PC-3 (cell line): ENCODE results near the gene MEF2B. TPM values are rescaled to one million over a fixed set of nuclear protein-coding genes. Genes with fewer than 3 reads are reported as not detected.

Experiments used
- ATAC-seq: fragments of 200-7000 bp; cut with Tn5 transposase; 2 replicates; pipeline ENCODE4 v1.9.1; 2020; ENCODE audit warnings: mild to moderate bottlenecking, moderate library complexity
- BruUV-seq: library from RNA; stranded (reverse); fragments of 400-500 nt; replicated peaks from 2 replicates; lab custom pipeline; 2021; lab: Mats Ljungman, UMichigan
- CTCF ChIA-PET: fragments of 300-600 bp; sonication (Branson Sonifier 250); formaldehyde crosslinking; loops from one replicate; lab custom pipeline; 2022; ENCODE audit warnings: antibody characterized with exemption; lab: Charles Lee
- POLR2A ChIA-PET: fragments of 300-600 bp; sonication (Branson Sonifier 250); formaldehyde crosslinking; loops from one replicate; lab custom pipeline; 2022; ENCODE audit warnings: antibody characterized with exemption; ENCODE audit not compliant: unreplicated experiment; lab: Charles Lee
- DNase-seq: peaks from one replicate; pipeline ENCODE4 v3.0.0-alpha.2; 2015
- H2AFZ ChIP-seq: fragments of 300-600 bp; sonication (generic); 2 replicates; pipeline ENCODE4 v1.6.0; 2016; ENCODE audit warnings: antibody characterized with exemption, low read length
- H3F3A ChIP-seq: fragments of 300-600 bp; sonication (generic); one replicate; pipeline ENCODE4 v1.6.0; 2017; ENCODE audit warnings: antibody characterized with exemption, low read length, control low read depth, mild to moderate bottlenecking; ENCODE audit not compliant: unreplicated experiment
- H3K27ac ChIP-seq: fragments of 300-600 bp; sonication (generic); 2 replicates; pipeline ENCODE4 v1.5.1; 2016; ENCODE audit warnings: mild to moderate bottlenecking, low read length
- H3K27me3 ChIP-seq: fragments of 300-600 bp; sonication (generic); 2 replicates; pipeline ENCODE4 v1.6.1; 2016; ENCODE audit warnings: low read length, mixed read lengths
- H3K36me3 ChIP-seq: fragments of 300-600 bp; sonication (generic); 2 replicates; pipeline ENCODE4 v1.6.1; 2016; ENCODE audit warnings: low read depth, mixed run types, low read length, mixed read lengths
- H3K4me1 ChIP-seq: fragments of 300-600 bp; sonication (generic); 2 replicates; pipeline ENCODE4 v1.5.1; 2016; ENCODE audit warnings: low read length; ENCODE audit not compliant: insufficient read depth
- H3K4me2 ChIP-seq: fragments of 300-600 bp; sonication (generic); 2 replicates; pipeline ENCODE4 v1.6.0; 2016; ENCODE audit warnings: low read length
- H3K4me3 ChIP-seq: fragments of 300-600 bp; sonication (generic); 2 replicates; pipeline ENCODE4 v1.5.1; 2016; ENCODE audit warnings: mild to moderate bottlenecking, low read length, mixed read lengths
- H3K79me2 ChIP-seq: fragments of 300-600 bp; sonication (generic); 2 replicates; pipeline ENCODE4 v1.6.1; 2017; ENCODE audit warnings: low read length, mixed read lengths
- H3K9ac ChIP-seq: fragments of 300-600 bp; sonication (generic); 2 replicates; pipeline ENCODE4 v1.6.0; 2016; ENCODE audit warnings: mild to moderate bottlenecking, low read length
- H3K9me2 ChIP-seq: fragments of 300-600 bp; sonication (generic); replicated peaks from 2 replicates; pipeline ENCODE4 v1.6.1; 2016; ENCODE audit warnings: mixed run types, low read length, mixed read lengths
- H3K9me3 ChIP-seq: fragments of 300-600 bp; sonication (generic); 2 replicates; pipeline ENCODE4 v1.6.1; 2016; ENCODE audit warnings: low read length, mixed read lengths
- H4K20me1 ChIP-seq: fragments of 300-600 bp; sonication (generic); 2 replicates; pipeline ENCODE4 v1.6.1; 2016; ENCODE audit warnings: low read length, mixed read lengths
- CTCF ChIP-seq: fragments of 300-600 bp; sonication (generic); conservative IDR thresholded peaks from 2 replicates; pipeline ENCODE4 v1.5.1; 2017; ENCODE audit warnings: antibody characterized with exemption, low read depth, mild to moderate bottlenecking, low read length
- EZH2 ChIP-seq: fragments of 300-600 bp; sonication (generic); IDR thresholded peaks from one replicate; pipeline ENCODE4 v1.6.1; 2017; ENCODE audit warnings: antibody characterized with exemption, mild to moderate bottlenecking, low read length; ENCODE audit not compliant: unreplicated experiment
- EZH2phosphoT487 ChIP-seq: fragments of 300-600 bp; sonication (generic); IDR thresholded peaks from 2 replicates; pipeline ENCODE4 v1.6.1; 2018; ENCODE audit warnings: mild to moderate bottlenecking, antibody characterized with exemption, low read length, borderline replicate concordance
- intact Hi-C: fragments of 100-400 bp; cut with micrococcal nuclease; formaldehyde crosslinking; loops from 2 replicates; pipeline ENCODE4 v1.9.0; 2023
- total RNA-seq: library from RNA; depleted of rRNA; stranded (reverse); fragments of >200 nt; gene quantifications from 2 replicates; pipeline ENCODE4 v1.2.3, GENCODE V29; 2014

The MEF2B gene
- total RNA-seq, 1 experiment from 2014 or later = 0.22 TPM

DNA sequence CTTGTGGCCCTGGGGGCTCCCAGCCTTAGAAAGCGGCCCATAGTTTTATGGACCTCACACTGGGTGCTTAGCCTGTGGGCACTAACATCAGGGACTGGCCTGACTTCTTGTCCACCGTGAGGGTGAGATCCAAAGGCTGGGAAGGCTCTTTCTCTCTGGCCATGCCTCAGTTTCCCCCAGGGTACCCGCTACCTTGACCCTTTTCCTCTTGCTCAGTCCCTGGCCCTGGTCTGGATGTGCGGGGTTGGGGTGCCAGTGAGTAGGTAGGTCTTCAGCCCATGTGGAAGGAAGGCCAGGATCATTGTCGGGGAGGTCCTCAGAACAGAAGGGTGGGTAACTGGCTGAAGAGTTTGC lies 30.2 kb downstream of the MEF2B start:
- H3K79me2 ChIP-seq = peaks cover 13% of the 10 kb centered on the region
- ChIA-PET CTCF (no interaction called here), POLR2A (no interaction called here)
- DNase-seq (no peak), ATAC-seq (no peak)
- intact Hi-C loops = loop anchor here (2.0 kb wide), 1 partner anchor 85 kb away; no protein-coding TSS in a partner anchor
- no peak overlapping the region for H3K4me3 ChIP-seq
- no peaks in the 10 kb centered on the region for H4K20me1 ChIP-seq
- BruUV-seq = no TSS peak
- no peaks in the 10 kb centered on the region for H3K9me2 ChIP-seq
- no peak overlapping the region for H3K4me2 ChIP-seq
- no peak overlapping the region for H2AFZ ChIP-seq
- no peak overlapping the region for H3K27ac ChIP-seq
- TF ChIP-seq CTCF (no peak; the same call in 1 of the 2 replicates), EZH2phosphoT487 (no peak), EZH2 (no peak)
- no peaks in the 10 kb centered on the region for H3F3A ChIP-seq
- no peaks in the 10 kb centered on the region for H3K36me3 ChIP-seq
- H3K27me3 ChIP-seq = no peaks in the 10 kb centered on the region
- H3K9me3 ChIP-seq = no peaks in the 10 kb centered on the region
- no peak overlapping the region for H3K9ac ChIP-seq
- H3K4me1 ChIP-seq = peaks cover 11% of the 10 kb centered on the region; the same call in 1 of the 2 replicates

GRCh38 chr19:19138109-19138981 lies 31.7 kb downstream of the MEF2B start, which contains the start of gene TMEM161A:
Gene TMEM161A (minus strand): TSS chr19:19138478. CDS start chr19:19138428, 50 bp downstream.
- Histone ChIP-seq H3K79me2 (peaks cover 13% of the 10 kb centered on the region), H2AFZ (peak within 1 kb of the TSS; percentile 95), H3K36me3 (no peaks in the 10 kb centered on the region; the same call in 1 of the 2 replicates), H4K20me1 (no peaks in the 10 kb centered on the region), H3K9me2 (no peaks in the 10 kb centered on the region), H3K9me3 (no peaks in the 10 kb centered on the region), H3K9ac (peak within 1 kb of the TSS; percentile 89), H3F3A (no peaks in the 10 kb centered on the region), H3K4me1 (peaks cover 11% of the 10 kb centered on the region; the same call in 1 of the 2 replicates), H3K27ac (no peak within 1 kb of the TSS), H3K27me3 (no peaks in the 10 kb centered on the region), H3K4me3 (peak within 1 kb of the TSS; percentile 85), H3K4me2 (peak within 1 kb of the TSS; percentile 100)
- ChIA-PET CTCF (no interaction called here), POLR2A (no interaction called here)
- TF ChIP-seq CTCF (no peak), EZH2phosphoT487 (no peak), EZH2 (no peak)
- ATAC-seq (peak; percentile 100), DNase-seq (peak; percentile 98)
- intact Hi-C loops = loop anchor here (2.0 kb wide), 1 partner anchor 84 kb away; no protein-coding TSS in a partner anchor
- BruUV-seq = no TSS peak
